ENCODE data around the gene NCOA6.
"Not testable (repeated sequence)": the region's sequence is repeated elsewhere in the genome, so short reads cannot be mapped to it uniquely, and the experiment has no call there.

The NCOA6 gene

GRCh38 chr20:34773726-34774125, 51.7 kb downstream of the NCOA6 start:
- ATAC-seq = no peak

GRCh38 chr20:34772437-34772836, 53.0 kb downstream of the NCOA6 start:
- no peak for ATAC-seq

DNA sequence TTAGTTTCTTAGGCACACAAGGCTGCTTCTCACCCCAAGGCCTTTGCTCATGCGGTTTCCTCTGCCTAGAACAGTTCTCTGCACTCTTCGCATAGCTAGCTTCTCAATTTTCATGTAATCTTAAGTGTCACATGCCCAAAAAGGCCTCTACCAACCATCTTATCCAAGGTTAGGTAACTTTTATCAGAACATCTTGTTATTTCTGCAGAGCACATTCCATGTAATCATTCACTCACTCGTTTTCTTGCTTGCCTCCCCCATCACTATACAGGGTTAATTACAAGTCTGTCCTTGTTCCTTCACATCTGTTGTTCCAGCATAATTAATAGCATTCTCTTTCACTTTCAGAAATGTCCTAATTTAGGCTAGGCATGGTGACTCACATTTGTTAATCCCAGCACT, 53.8 kb downstream of the NCOA6 start:
- no peak for ATAC-seq

DNA sequence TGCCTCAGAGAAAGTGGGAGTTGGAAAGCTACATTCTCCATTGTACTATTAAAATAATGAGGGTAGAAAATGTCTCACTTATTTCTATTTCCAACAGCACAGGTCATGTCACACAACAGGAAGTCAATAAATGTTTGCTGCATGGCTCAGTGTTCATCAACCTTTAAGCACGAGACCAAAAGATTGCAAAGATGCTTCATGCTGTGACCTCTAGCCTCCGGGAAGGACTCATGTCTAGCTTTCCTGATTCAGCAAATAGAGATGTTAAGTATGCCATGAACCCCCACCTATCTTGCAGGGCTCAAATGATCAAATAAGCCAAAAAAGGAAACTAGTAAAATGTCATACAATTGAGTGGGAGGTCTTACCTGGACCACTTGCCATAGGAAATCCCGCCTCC, 57.4 kb downstream of the NCOA6 start:
- no peak for ATAC-seq

DNA sequence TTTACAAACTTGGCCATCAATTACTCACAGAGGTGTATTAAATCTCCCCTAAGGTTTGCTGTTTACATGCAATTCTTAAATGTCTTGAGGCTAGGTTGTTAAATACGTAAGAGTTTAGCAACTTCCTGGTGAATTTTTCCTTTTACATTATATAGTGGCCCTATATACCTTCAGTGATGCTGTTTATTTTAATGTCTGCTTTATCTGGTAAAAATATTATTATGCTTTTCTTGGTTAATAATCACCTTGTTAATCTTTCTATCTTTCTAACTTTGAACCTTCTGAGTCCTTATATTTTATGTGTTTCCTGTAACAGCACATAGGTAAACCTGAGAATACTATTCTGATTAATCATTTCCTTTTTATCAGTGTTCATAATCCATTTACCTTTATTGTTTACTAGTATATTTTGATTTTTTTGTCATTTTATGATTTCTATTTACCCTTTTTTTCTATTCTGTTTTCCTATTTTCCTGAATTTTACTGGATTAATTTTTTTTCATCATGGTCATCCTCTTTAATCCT, 63.4 kb downstream of the NCOA6 start:
- ATAC-seq = no peak

DNA sequence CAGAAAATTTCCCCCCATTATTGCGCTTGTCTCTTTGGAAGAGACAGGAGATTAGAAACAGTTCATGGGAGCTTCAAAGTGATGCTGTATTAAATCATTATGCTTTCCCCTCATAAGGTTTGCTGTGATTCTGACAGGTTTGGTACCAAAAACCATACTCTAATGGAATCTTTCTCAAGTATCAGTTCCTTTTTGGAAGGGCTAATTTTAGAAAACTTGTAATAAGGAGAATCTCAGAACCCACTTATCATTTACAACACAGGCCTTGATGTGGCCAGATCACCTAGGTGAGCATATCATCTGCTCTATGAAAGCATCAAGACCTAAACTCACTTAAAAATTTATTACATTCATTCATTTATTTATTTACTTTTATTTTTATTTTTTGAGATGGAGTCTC, 70.1 kb downstream of the NCOA6 start:
- ATAC-seq = no peak

- no peak for ATAC-seq
Observed at GRCh38 chr20:34754611-34755010, 70.8 kb downstream of the NCOA6 start.

GRCh38 chr20:34753706-34754461, 71.6 kb downstream of the NCOA6 start:
- ATAC-seq = no peak

DNA sequence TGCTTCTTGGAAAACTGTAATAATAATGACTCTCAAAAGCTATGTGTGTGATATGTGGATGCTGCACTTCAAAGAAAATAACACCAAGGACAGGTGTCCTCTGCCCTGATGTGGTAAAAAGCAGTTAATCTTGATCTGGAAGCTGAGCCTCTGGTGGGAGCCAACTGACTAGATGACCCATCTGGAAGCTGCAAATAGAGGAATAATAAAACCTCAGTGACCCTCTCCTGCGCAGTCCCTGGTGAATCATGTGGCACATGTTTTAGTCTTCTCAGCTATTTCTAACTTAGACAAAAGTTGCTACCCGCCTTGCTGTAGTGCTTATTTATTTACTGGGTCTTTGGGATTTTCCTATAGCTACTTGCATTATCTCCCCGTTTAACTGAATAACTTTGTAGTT, 74.0 kb downstream of the NCOA6 start:
- no peak for ATAC-seq

DNA sequence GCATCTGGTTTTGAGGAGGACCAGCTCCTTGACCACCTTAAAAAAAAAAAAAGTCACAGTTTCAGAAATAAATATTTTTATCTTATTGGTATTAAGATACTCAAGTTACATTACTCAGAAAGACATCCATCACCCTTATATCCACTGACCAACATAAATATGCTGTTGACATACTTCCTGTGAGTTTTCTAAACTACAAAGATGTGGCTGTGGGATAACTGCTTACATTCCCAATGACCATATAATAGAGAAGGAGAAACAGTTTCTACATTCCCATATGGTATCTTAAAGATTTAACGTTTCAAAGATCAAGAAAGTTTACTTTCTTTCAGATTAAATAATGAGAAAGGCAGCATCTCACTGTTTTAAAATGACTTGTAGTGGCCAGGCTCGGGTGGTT, 75.0 kb downstream of the NCOA6 start:
- ATAC-seq = no peak

DNA sequence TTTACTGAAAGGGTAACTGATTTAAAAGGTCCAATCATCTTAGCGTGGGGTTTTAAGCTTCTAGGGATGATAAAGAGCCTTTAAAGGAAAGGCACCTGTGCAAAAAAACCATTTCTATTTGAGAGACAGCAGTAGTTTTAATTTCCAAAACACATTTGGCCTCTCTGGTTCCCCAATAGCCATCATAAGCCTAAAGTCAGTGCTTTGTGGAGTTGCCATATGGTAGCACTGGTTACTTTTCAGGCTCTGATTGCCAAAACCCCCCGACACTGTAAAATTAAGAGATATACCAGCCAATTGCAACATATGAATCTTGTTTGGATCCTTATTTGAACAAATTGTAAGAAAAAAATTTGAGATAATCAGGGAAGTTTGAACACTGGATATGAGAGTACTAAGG, 76.7 kb downstream of the NCOA6 start:
- no peak for ATAC-seq

DNA sequence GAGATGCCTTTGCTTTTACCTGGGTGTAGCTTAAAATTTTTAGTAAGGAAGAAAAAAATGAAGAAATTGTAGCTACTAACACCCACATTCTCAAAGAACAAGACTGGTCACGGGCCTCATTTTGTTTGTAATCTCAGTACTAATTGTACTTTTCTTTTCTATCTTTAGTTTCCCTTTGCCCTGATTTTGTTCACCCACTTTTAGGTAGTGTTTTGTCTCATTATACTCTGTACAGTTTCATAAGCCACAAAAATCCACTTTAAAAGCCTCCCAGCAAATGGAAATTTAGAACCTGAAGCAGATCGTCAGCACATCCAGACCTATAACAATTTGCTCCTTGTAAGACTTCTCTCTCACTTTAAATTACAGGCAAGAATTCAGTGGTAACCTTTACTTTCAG, 78.0 kb downstream of the NCOA6 start:
- no peak for ATAC-seq

DNA sequence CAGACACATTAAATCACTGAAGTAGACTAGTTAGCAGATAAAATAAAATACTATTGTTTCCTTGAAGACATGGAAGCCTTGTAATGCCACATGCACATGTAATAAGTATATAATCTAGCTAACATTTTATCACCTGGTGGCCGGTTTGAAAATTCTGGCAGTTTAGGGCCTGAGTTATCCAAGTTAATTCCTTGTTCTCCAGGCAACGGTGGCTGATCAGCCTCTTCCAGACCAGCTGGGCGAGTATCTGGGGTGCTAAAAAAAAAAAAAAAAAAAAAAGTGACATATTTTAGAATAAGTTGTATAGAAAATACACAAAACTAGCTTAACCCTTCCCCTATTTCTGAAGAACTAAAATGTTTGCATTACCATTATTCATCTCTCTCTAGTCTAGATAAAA, 78.8 kb downstream of the NCOA6 start:
- no peak for ATAC-seq

DNA sequence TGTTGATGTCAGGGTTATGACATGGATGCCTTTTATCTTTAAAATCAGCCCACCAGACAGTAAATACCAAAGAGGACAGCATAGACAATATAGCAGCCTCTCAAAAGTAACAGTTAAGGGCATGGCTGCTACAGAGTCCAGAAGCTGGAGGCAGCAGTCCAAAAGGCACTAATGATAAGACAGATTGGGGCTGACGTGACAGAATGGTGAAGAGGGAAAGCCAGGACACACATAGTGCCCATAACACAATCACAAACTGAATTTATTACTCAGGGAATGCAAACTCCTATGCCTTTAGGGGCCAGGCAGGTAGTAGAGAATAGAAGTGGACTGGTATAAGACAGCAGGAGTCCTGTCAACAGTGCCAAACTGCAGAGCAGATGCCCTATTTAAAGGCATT, 80.6 kb downstream of the NCOA6 start:
- ATAC-seq = no peak

DNA sequence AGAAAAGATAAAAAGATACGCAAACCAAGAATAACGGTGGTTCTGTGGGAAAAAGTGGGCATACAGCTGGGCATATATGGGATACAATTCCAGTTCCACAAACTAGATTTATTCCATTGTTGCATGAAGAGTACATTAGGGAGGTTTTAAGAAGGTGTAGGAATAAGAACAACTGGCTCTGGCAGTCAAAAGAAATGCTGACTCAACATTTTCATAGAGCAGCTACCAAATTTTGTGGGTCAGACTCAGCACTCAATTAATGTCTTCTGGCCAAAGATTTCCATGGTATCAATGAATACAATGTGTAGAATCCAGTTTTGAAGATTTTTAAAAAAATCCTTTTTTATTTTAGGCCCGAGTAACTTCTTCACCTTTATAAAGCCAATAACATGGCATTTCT, 81.1 kb downstream of the NCOA6 start:
- ATAC-seq = no peak

DNA sequence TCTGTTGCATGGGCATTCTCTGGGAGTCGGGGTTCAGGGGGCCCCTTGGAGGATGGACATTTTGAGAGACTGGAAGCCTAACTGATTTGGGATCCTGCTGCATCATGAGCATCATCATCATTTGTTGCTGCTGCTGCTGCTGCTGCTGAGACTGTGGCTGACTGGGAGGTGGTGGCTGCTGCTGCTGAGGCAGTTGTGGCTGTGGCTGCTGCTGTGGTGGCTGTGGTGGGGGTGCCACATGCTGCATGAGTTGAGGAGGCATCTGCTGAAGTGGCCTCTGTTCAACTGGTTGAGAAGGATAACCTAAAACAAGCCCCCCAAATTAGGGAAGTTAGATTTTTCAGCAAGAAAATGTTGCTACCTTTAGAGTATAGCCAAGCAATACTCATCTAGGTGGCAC, 82.4 kb downstream of the NCOA6 start:
- ATAC-seq = no peak

DNA sequence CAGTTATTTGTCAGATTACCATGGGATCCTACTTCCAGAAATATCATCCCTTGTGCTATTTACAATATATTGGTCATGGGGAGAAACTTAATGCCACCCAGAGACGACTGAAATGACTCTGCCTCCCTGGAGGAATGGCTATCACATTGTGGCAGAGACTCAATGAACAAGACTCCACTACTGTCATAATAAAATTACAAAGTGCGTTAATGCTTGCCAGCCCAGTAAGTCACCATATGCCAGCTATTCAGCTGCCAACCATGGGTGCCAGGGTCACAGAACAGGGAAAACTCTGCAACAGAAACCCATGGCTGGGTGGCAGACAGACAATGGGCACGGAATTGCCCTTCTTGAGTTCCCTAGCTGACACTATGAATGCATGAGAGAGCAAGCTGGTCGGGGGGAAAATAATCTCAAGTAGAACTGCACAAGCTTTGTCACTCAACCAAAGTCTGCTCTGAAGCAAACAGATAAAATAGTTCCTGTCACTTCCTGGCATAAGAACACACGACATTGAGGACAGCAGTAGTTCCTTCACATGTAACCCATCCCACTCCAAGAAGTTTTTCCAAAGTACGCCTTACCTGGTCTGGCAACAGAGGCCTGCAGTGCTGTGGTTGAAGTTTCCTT, 89.2 kb downstream of the NCOA6 start:
- no peak for ATAC-seq

DNA sequence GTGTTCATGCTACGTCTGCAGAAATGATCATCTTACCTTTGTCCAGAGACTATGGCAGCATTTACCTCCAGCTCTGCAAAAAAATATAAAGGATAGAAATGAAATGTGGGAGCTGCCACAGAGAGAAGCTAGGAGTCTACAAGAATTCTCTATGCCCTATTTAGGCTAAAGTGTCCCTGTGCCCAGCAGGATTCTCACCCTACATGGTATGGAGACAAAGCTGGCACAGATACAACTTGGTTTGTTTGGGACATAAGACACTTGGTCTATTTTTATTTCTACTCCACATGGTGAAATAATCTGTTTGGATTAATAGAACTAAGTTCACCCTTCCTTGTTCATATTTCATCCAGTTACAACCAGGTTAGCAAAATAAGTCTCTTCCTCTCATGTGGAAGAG, 92.9 kb downstream of the NCOA6 start:
- ATAC-seq = no peak

- ATAC-seq = no peak
Observed at GRCh38 chr20:34729416-34729815, 96.0 kb downstream of the NCOA6 start.

GRCh38 chr20:34724172-34724571, 101.3 kb downstream of the NCOA6 start:
- ATAC-seq = no peak

DNA sequence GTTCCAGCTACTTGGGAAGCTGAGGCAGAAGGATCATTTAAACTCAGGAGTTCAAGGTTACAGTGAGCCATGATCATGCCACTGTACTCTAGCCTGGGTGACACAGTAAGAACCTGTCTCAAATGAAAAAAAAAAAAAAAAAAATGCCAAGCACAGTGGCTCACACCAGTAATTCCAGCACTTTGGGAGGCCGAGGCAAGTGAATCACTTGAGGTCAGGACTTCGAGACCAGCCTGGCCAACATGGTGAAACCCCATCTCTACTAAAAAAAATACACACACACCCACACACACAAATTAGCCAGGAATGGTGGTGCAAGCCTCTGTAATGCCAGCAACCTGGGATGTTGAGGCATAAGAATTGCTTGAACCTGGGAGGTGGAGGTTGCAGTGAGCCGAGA, 102.9 kb downstream of the NCOA6 start:
- ATAC-seq = not testable (repeated sequence)

- no peak for ATAC-seq
Observed at GRCh38 chr20:34720266-34720665, 105.2 kb downstream of the NCOA6 start.

DNA sequence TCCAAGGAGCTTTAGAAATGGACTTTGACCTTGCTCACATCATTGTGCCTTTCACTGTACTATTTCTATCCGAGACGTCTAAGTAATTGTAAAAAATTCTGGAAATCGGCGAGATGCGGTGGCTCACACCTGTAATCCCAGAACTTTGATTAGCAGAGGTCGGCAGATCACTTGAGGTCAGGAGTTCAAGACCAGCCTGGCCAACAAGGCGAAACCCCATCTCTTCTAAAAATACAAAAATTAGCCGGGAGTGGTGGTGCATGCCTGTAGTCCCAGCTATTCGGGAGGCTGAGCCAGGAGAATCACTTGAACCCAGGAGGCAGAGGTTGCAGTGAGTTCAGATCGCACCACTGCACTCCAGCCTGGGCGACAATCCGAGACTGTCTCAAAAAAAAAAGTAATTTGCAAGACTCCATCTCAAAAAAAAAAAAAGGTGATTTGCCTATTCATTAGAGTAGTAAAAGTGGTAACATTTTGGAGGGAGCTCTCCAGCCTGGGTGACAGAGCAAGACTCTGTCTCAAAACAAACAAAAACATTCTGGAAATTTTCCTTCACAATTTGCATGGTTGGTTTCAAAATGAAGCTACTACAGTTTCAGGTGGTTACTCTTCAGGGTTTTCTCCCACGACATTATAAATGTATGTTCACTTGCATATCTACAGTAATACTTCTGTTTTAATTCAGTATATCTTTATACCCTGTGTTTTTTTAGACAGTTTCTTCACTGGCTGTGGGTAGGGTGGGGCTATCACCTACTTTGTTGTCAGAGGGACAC, 106.0 kb downstream of the NCOA6 start:
- ATAC-seq = peak in 1 of 2 donors; percentile 59
